Ascending aorta (tissue), 2 donors: ENCODE results near the gene PCDHA4. TPM values are rescaled to one million over a fixed set of nuclear protein-coding genes. Genes with fewer than 3 reads are reported as not detected.
"Not testable (repeated sequence)": the region's sequence is repeated elsewhere in the genome, so short reads cannot be mapped to it uniquely, and the experiment has no call there.

Source experiments
- DNase-seq, 2 donors: peaks; one replicate each; pipeline ENCODE4 v3.0.0-alpha.2; 2019; ENCODE audit warnings: low spot score in 2 of 2
- H3K27ac ChIP-seq, 2 donors: fragments of 200-600 bp; sonication (generic); one replicate each; pipeline ENCODE4 v1.5.1; 2016 to 2017; ENCODE audit warnings: mild to moderate bottlenecking in 1 of 2
- H3K27me3 ChIP-seq: fragments of 200-600 bp; sonication (generic); one replicate; pipeline ENCODE4 v1.5.1; 2017
- H3K36me3 ChIP-seq, 2 donors: fragments of 200-600 bp; sonication (generic); one replicate each; pipeline ENCODE4 v1.5.1; 2016
- H3K4me1 ChIP-seq, 2 donors: fragments of 200-600 bp; sonication (generic); one replicate each; pipeline ENCODE4 v1.5.1; 2016 to 2017; ENCODE audit warnings: mild to moderate bottlenecking in 1 of 2
- H3K4me3 ChIP-seq, 2 donors: fragments of 200-600 bp; sonication (generic); one replicate each; pipeline ENCODE4 v1.5.1; 2016 to 2017; ENCODE audit warnings: mild to moderate bottlenecking in 1 of 2
- H3K9me3 ChIP-seq, 2 donors: fragments of 200-600 bp; sonication (generic); one replicate each; pipeline ENCODE4 v1.5.1; 2016
- intact Hi-C: fragments of 100-400 bp; cut with DNase I; formaldehyde crosslinking; loops from one replicate; pipeline ENCODE4 v1.15.1; 2023
- total RNA-seq: library from RNA; depleted of rRNA; stranded (reverse); fragments of >200 nt; gene quantifications from one replicate; pipeline ENCODE4 v1.1.0, GENCODE V29; 2016
- TF ChIP-seq, protein P1 (sequence below), 3 experiments: fragments of 200-600 bp in 2 of 3; fragments of 450-650 bp in 1 of 3; sonication (generic) in 2 of 3; IDR thresholded peaks; one replicate each; pipeline ENCODE4 v1.5.1; 2016 to 2019; ENCODE audit warnings: antibody characterized with exemption in 3 of 3, mild to moderate bottlenecking in 1 of 3, moderate library complexity in 1 of 3

Gene PCDHA4
- total RNA-seq, 1 donor from 2014 or later: not detected

GRCh38 chr5:140833993-140834392 is 27.1 kb downstream of the PCDHA4 start, which contains the start of gene PCDHA7:
PCDHA7 (plus strand) TSS chr5:140834269; CDS start chr5:140834384, 115 bp downstream.
- Histone ChIP-seq H3K4me1 (no peaks in the 10 kb centered on the region), H3K36me3 (no peaks in the 10 kb centered on the region), H3K4me3 (no peak within 1 kb of the TSS), H3K27me3 (no peaks in the 10 kb centered on the region), H3K9me3 (peaks cover 11 to 61% of the 10 kb centered on the region in 2 donors), H3K27ac (no peak within 1 kb of the TSS)
- DNase-seq: no peak
- TF ChIP-seq, protein P1, sequence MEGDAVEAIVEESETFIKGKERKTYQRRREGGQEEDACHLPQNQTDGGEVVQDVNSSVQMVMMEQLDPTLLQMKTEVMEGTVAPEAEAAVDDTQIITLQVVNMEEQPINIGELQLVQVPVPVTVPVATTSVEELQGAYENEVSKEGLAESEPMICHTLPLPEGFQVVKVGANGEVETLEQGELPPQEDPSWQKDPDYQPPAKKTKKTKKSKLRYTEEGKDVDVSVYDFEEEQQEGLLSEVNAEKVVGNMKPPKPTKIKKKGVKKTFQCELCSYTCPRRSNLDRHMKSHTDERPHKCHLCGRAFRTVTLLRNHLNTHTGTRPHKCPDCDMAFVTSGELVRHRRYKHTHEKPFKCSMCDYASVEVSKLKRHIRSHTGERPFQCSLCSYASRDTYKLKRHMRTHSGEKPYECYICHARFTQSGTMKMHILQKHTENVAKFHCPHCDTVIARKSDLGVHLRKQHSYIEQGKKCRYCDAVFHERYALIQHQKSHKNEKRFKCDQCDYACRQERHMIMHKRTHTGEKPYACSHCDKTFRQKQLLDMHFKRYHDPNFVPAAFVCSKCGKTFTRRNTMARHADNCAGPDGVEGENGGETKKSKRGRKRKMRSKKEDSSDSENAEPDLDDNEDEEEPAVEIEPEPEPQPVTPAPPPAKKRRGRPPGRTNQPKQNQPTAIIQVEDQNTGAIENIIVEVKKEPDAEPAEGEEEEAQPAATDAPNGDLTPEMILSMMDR (IDR thresholded peaks at IDR 0.05): no peak
- intact Hi-C loops: no loop called here

DNA sequence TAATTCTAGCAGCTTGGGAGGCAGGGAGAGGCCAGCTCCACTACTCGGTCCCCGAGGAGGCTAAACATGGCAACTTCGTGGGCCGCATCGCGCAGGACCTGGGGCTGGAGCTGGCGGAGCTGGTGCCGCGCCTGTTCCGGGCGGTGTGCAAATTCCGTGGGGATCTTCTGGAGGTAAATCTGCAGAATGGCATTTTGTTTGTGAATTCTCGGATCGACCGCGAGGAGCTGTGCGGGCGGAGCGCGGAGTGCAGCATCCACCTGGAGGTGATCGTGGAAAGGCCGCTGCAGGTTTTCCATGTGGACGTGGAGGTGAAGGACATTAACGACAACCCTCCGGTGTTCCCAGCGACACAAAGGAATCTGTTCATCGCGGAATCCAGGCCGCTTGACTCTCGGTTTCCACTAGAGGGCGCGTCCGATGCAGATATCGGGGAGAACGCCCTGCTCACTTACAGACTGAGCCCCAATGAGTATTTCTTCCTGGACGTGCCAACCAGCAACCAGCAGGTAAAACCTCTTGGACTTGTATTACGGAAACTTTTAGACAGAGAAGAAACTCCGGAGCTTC is 27.7 kb downstream of the PCDHA4 start:
- peaks cover 11 to 59% of the 10 kb centered on the region in 2 donors for H3K9me3 ChIP-seq
- intact Hi-C loops, H3K27ac ChIP-seq, H3K4me1 ChIP-seq, H3K27me3 ChIP-seq, DNase-seq, H3K36me3 ChIP-seq, H3K4me3 ChIP-seq: not testable (repeated sequence)

- intact Hi-C loops: no loop called here
- no peak for DNase-seq
Measured at GRCh38 chr5:140835622-140836510, 29.0 kb downstream of the PCDHA4 start.

GRCh38 chr5:140840978-140841962 is 34.4 kb downstream of the PCDHA4 start, which contains the start of gene PCDHA8:
PCDHA8 (plus strand) TSS chr5:140841187; CDS start chr5:140841322, 135 bp downstream.
- H3K27ac ChIP-seq: no peak within 1 kb of the TSS
- no peaks in the 10 kb centered on the region for H3K36me3 ChIP-seq
- no peak for DNase-seq
- H3K4me3 ChIP-seq: no peak within 1 kb of the TSS
- TF ChIP-seq, protein P1 (IDR thresholded peaks at IDR 0.05): no peak
- H3K27me3 ChIP-seq: no peaks in the 10 kb centered on the region
- intact Hi-C loops: no loop called here
- no peaks in the 10 kb centered on the region for H3K4me1 ChIP-seq
- H3K9me3 ChIP-seq: peaks cover 8 to 63% of the 10 kb centered on the region in 2 donors

More at GRCh38 chr5:140835622-140836510, 29.0 kb downstream of the PCDHA4 start:
- no peaks in the 10 kb centered on the region for H3K36me3 ChIP-seq
- no peak overlapping the region for H3K27ac ChIP-seq
- H3K4me3 ChIP-seq: no peak overlapping the region
- TF ChIP-seq, protein P1 (IDR thresholded peaks at IDR 0.05): no peak
- no peaks in the 10 kb centered on the region for H3K4me1 ChIP-seq
- no peaks in the 10 kb centered on the region for H3K27me3 ChIP-seq
- H3K9me3 ChIP-seq: peaks cover 11 to 59% of the 10 kb centered on the region in 2 donors

GRCh38 chr5:140842798-140843733 is 36.2 kb downstream of the PCDHA4 start:
- H3K9me3 ChIP-seq: peaks cover 8 to 65% of the 10 kb centered on the region in 2 donors
- no peak overlapping the region for H3K4me3 ChIP-seq
- no peaks in the 10 kb centered on the region for H3K27me3 ChIP-seq
- H3K36me3 ChIP-seq: no peaks in the 10 kb centered on the region
- no peaks in the 10 kb centered on the region for H3K4me1 ChIP-seq
- peak in 1 of 2 donors; percentile 58 for DNase-seq
- no peak overlapping the region for H3K27ac ChIP-seq
- TF ChIP-seq, protein P1 (IDR thresholded peaks at IDR 0.05): no peak
- intact Hi-C loops: no loop called here

DNA sequence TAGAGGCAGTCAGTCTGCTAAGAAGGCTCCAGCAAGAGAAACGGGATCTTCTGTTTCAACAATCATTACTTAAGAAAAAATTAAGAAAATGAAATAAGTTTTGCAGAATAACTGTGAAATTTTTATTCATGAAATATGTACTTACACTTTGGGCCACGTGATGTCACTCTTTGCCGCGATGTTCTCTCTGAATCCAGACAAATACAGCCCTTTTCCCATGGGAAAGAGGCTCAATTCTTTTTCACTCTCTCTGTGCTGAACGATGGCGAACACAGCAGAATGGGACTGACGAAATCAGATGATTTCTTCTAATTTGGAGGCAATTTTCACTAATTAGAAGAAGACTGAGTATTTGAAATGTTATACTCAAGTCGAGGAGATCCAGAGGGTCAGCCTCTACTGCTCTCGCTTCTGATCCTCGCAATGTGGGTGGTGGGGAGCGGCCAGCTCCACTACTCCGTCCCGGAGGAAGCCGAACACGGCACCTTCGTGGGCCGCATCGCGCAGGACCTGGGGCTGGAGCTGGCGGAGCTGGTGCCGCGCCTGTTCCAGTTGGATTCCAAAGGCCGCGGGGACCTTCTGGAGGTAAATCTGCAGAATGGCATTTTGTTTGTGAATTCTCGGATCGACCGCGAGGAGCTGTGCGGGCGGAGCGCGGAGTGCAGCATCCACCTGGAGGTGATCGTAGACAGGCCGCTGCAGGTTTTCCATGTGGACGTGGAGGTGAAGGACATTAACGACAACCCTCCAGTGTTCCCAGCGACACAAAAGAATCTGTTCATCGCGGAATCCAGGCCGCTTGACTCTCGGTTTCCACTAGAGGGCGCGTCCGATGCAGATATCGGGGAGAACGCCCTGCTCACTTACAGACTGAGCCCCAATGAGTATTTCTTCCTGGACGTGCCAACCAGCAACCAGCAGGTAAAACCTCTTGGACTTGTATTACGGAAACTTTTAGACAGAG is 41.6 kb downstream of the PCDHA4 start, which contains the start of gene PCDHA9:
Gene PCDHA9 (plus strand): TSS at position 244 of the 964 bp plus-strand sequence. CDS start 114 bp downstream, at position 358.
- H3K27ac ChIP-seq, DNase-seq, H3K4me1 ChIP-seq, H3K27me3 ChIP-seq, intact Hi-C loops, H3K36me3 ChIP-seq, H3K4me3 ChIP-seq: not testable (repeated sequence)
- H3K9me3 ChIP-seq: peaks cover 9 to 60% of the 10 kb centered on the region in 2 donors
